NCI-H2107 treated with DMSO at 0.1 percent for 48 hours (cell line): Measurements from ENCODE around the gene DPYD.

ENCODE experiments used
- DNase-seq: peaks from one replicate; lab custom pipeline; 2025; ENCODE audit not compliant: unreplicated experiment; lab: John Stamatoyannopoulos, UW

Gene DPYD

DNA sequence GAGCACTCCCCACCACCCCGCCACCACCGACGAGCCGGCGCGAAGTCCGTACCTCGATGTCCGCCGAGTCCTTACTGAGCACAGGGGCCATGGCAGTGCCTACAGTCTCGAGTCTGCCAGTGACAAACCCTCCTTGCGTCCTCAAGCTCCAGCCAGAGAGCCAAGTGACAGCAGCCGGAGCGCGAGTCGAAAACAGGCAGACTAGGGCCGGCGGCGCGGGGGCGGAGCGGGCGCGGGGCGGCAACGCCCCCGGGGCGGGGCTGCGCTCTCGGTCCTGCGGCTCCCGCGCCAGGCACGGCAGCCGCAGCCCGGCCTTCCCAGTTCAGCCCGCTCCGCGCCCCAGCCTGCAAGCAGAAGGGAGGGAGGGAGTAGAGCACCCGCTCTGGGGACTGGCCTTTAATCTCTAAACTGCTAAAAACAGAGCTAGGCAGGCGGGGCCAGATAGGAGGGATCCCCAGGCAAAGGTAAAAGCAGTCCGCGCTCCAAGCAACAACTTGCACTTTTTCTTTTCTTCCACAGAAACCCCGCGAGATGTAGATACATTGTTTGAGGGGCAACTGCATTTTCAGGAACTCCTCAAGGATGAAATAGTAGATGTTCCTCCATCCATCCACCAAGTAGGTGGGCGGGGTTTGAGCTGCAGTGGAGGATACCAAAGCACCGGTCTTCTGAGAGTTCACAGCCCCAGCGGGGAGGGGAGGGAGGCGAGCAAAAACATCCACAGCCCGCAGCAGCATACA lies at the start of gene DPYD:
DPYD (minus strand) TSS at position 203 of the 740 bp plus-strand sequence; CDS start at position 91, 112 bp downstream.
- DNase-seq = peak; percentile 92

DNA sequence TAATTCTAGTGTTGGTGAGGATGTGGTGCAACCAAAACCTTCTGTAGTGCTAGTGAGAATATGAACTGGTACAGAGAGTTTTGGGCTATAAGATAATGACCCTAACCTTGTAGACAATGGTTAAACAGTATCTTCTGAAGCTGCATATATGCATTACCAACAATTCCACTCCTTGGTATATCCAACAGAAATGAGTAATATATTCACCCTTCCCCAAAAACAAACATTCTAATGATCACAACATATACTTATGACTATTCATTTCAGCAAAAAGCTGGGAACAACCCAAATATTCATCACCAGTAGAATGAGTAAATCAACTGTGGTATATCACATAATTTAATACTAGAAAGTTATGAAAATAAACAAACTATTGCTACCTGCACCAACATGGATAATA lies 39.6 kb upstream of the DPYD start:
- DNase-seq = no peak

DNA sequence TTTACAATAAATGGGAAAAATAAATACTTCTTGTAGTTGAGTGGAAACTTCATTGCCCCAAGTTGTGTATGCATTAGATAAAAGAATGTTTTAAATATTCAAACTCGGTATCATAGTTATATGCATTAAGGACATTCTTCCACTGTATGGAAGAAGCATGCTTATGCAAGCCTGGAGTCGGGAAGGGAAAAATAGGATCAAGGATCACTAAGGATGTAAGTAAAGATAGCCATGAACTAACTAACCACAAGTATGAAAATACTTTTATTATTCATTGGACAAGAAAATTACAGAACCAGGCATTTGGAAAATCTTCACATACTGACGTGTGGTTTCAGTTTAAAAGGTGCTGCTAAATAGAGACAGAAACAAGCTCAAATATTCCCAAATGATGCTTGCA lies 26.9 kb upstream of the DPYD start:
- no peak for DNase-seq

DNA sequence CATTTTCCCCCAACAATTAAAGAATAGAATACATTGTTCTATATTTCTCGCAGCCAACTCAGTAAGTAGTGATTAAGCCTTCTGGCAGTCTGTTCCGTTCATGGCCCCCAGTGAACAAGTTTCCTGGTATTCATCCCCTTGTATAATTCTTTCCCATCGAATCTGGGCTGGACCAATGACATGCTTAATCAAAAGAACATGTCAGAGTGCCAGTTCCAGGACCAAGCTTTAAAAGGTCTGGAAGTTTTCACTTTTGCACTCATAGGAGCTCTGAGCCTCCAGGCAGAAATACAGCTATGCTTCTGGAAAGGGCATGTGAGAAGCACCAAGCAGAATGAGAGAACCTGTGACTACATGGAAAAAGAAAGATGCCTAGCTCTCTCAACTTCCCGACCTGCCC lies 22.5 kb upstream of the DPYD start:
- DNase-seq = no peak

DNA sequence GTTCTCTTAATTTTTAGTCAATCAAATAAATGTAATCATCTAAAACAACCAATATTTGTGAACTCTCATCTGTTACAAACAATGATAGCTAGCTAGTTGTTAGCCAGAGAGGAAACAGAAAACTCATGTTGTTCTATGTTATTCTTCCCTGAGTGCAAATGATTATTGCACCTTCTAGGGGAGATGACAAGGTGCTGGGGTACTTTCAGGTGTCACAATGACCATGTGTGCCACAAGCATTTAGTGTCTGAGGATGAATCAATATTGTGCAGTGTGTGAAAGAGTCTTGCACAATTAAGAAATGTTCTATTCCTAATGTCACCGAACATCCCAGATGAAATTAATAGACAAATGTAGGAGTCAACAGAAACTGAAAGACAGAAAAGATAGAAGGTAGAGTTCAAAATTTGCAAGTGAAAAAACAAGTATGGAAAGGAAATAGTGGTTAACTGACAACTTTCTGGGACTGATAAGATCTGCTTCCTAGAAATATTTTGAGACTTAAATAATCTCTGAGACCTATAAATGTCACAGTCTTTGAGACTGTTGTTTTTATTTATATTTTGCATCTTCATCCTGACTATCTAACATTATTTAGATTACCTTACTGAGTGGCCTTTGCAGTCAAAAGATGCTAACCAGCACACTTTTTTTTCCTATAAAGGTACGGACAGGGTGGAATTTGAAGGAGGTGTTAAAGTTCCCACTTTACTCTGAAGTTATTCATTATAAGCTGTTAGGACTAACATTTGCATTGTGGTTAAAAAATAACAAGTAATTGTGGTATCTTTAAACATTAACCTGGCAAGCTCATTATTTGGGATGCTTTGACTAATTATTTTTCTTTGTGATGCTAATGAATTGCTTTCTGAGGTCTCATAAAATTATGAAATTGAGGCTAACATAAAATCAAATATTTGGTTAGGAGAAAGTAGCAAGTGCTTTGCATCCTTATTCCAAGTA lies 21.6 kb upstream of the DPYD start:
- no peak for DNase-seq

DNA sequence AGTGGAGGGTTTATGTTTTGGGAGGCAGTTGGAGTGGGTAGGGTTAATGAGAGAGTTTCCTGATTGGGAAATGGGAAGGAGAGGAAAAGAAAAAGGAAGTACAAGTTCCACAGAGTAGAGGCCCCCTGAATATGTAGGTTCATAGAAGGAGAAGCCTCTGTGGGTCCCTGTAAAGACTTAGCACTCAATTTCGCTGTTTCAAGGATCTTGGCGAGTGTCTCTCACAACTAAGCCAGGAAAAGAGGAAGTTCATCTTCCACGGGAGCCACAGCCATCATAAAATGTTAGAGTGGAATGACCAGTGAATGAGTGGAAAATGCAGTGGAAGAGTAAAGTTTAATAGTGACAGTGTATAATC lies 17.4 kb upstream of the DPYD start:
- no peak for DNase-seq

DNA sequence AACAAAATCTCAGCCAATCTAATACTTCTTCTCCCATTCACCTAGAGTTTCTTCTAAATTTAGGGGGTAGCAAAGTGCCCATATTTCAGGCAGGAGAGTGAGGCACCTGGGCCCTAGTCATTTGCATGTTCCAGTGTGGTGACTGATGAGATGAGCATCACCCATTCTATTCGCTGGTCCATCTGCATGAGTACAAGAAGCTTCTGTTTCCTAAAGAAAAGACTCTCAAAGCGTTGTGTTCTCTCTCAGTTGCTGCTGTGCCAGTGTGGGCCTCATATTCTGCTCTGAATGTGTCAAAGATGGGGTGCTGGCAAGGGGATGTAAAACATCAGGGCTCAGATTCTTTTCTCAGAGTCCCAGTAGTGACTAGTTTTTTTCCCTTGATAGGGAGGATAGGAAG lies 16.1 kb upstream of the DPYD start:
- no peak for DNase-seq

DNA sequence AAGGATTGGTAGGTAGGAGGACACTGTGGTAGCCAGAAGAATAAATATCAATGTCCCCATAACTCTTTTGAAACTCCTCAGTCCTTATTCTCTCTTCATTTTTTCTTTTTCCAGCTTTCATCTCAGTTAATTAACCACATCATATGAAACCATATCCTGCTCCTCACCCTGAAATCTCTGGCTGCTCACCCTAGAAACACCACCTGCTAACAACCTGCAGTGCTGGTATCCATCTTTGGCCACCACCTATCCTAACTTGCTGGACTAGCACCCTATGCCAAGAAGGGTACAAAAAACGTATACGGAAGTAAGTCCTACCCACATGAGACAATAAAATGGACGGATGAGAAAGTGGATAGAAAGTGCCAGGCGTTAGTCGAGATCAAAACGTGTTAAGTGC lies 13.7 kb upstream of the DPYD start:
- DNase-seq = no peak

DNA sequence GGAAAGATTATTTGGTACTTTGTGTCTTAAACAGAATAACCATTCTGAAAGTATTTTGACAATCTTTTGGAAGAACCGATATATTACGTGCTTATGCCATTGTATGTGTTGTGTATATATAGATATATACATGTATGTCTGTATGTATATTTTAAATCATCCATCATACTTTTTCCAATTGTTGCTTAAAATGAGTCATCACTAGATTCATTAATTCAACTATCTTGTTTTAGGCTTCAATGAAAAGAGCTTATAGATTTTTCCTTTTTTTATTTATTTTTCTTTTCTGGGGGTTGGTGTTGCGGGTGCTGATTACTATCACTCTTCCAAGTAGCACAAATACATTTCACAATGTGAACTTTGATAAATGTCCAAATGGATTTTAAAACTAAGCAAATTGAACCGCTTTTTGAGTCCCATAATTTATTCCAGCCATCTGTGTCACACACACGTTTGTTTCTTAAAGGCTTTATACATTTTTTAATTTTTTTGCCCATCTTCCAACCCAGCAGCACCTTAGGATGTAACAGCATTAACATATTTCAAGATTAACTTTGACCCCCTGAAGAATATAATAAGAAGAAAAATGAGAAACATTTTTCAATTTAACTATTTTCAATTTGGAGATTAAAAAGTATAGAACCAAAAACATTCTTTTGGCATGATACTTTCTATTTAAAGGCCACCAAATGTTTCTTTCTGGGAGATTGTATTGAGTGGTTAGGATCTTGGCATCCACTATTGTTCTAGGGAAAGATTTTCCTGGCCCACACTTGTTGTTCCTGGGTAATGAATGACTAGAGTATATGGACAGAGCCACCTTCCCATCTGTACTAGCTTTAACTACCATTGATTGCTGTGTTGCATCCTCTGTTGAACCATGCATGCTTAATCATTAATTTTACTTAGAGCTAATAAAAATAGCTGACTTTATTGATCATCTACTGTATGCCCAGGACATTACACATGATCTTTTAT lies 9.3 kb upstream of the DPYD start:
- DNase-seq = no peak

DNA sequence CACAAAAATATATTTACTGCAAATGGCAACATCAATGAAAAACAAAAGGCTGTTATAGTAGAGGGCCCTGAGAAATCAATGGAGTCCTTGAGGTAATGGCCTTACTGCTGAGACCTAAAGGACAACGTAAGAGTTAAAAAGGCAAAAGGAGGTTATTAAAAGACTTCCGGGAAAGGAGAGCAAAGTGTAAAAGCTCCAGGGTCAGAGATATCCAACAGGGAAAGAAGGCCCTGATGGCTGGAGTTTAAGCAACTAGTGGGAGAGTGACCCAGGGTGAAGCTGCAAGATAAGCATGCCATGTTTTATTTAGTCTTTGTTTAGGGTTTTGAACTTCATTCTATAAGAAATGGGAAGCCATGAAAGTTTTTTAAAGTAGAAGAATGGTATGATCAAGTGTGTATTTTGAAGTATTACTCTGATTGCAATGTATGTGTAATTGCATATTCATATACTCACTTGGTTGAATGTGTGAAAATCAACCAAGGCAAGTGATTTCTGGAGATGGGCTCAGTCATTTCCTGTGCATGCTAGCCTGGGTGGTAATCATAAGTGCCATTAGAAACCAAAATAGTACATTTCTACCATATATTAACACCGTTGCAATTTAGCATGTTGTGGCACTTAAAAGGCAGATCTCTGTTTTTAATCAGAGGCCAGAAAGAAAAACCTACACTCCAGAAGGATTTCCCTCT lies 5.3 kb upstream of the DPYD start:
- no peak for DNase-seq

DNA sequence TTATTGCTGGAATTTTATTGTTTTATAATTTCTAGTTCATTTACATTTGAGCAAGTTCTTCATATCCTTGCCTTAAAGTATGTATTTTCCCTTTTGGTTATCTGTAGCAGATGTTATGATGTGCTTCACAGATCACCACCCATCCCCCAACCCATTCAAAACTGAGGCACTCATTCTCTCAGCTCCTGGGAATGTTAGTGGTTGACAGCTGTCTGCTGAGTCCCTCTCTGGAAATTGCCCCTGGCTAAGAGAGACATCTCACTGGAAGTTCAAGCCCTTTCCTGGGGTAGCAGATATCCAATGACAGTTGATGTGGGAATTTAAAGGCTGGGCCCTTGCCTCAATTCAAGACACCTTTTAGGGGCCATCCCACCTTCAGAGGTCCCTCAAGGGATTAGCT lies 4.3 kb upstream of the DPYD start:
- DNase-seq = no peak

DNA sequence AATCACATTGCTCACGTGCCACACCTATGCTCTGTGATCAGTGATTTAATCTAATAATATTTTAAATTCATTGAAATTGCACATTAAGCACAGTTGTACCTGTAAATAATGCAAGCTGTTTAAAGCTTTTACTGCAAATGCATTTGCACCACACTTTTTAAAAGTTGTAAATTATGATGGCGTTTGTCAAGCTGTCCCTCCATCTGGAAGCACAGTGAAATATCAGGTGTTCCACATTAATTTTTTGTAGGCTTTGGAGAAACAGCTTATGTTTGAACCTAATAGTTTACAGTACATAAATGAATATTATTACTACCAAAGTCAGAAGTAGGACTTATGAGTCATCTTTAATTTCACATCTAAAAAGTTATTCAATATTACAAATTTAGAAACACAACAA lies 3.0 kb upstream of the DPYD start:
- no peak for DNase-seq

DNA sequence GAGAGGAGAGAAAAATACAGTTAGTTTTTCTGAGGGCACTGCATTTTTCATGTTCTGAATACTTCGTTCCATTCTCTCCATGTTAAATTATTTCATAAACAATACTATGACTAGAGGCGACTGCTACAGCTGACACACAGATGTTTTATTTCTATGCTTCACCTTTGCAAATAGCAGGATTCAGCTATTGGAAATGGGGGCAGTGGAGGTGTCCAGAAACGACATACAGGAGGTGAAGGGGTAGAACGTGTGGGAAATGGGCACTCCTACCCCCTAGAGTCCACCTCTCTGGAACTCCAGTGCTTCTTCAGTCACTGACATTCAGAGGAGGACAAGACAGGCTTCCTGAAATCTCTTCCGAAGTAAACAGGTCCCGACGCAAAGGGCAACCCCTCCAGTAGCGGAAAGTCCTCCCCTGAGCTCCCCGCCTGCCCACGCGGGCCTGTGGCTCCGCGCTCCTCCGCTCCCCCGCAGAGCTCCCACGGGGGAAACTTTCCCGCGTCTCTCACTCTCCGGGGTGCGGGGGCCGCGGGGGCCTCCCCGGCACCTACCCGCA lies 480 bp downstream of the DPYD start:
- peak; percentile 49 for DNase-seq

DNA sequence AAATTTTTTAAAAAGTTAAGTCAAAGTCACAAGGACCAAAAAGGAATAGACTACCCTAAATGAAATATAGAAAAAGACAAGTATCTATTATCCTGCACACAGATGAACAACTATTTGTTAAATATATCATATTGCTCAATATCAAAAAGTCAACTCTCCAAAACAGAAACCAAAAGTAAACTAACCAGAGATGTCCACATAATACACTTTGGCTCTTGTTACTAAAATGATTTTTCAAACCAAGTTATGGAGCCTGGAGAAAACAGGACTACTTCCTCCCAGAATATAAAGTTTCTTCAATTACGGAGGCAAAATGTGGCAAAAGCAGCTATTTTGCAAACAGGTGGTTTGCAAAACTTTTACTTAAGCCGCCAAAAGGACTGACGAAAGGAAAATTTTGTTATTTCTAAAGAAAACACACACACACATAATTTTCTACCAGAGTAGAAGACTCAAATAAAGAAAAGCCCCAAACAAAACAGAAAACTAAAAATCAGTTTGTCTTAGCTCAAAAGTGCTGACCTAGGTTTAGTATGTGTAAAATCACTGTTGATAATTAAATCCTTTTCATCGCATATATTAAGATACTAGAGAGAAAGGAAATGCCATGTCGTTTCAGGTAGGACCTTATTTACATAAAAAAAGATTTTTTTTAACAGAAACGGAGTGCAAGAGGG lies 1.1 kb downstream of the DPYD start:
- DNase-seq = peak; percentile 28

DNA sequence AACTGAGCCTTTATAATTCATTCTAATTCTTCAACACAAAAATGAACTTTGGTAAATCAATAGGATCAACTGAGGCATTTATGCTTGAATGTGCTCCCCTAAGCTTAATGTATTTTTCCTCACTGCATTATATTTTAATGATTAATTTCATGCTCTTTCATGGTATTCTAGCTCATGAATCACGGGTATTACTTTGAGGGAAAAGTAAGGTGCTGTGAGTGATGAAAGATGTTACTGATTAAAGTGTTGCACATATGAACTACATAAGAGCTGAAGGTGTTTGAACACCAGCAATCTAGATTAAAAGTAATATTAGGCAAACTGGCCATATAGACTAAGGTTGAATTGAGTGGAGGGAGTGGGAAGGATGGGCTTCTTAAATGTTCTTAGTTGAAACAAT lies 1.9 kb downstream of the DPYD start:
- no peak for DNase-seq

DNA sequence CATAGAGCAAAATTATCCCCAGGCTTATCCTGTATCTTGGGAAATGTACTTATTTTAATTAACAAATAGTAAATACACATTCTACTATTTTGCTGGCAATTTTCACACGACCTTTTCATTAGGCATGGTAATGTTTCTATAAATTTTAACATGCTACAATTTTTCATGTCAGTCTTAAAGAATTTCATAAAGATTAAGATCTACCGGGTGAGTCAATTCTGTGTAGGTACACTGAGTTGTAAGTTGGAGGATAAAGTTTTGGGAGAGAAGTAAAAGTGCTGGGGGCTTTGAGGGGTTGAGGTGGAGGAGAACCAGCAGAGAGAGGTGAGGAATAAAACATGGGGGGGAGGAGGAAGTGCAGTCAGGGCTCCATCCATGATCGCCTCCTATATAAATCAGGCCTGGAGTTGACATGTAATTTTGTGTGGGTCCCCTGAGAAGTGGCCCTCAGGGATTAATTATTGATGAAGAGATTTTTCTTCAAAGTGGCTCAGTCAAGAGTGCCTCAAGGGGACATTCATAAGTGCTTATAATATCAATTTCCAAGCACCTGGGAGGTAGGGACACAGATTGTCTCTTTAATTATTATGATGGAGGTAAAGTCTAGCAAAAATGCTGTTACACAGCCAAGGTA lies 7.2 kb downstream of the DPYD start:
- no peak for DNase-seq

DNA sequence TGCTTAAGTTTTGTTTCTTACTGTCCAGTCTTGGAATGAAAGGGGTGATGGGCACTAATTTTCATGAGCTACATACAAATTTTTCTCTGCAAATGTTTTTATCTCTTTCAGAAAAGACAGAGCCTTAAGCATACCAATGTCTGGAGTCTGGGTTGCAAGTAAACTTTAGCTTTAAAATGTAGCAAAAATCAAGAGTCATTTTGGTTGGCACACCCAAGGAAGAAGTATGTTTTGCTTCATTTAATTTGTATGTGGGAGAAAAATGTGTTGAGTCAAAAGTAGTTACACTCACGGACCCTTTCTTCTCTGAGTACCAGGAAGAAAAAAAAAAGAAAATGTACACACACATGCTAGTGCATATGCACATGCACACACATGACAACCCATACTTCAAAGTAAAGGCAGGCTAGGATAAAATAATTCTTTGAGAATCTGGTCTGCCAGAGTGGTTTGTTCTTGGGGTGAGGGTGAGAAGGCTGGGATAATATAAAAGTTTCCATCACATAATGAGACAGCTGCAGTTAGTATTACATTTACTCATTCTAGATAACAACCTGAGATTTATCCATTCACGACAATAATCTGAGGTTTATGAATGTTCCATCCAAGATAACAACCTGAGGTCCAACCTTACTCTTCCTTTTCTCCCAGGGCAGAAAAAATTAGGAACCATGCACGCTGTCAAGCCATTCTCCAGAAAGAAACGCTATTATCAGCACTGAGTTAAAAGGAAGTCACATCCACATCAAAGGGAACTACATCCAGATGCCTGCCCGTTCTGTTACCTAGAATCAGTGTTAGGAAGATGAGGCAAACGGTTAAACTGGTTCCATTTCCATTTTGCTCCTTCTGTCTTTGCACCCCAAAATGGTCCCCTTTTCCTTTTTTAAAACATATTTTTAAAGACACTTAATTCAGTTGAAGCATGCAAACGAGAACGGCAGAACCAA lies 9.3 kb downstream of the DPYD start:
- no peak for DNase-seq

DNA sequence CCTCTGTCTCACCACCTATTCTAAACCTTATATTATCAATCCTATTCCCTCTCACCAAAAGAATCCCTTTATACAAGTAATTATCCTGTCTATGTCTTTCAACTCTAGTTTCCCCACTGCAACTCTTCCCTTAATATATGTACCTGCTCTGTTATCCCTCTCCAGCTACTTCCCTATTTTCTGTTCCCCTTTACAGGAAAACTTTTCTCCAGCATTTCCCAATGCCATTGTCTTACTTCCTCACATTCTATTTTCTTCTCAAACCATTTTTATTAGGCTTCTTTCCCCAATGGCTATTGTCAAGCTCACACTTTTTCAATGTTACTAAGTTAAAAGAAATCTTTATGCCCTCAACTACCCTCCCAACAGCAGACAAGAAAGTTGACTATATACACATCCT lies 11.6 kb downstream of the DPYD start:
- no peak for DNase-seq
